Stimulated activated CD4-positive, alpha-beta T cell treated with anti-CD3 and anti-CD28 coated beads, Interleukin-12 subunit alpha, Interleukin-12 subunit beta, amount 100 ng/mL, for 48 hours (primary cell): ENCODE measurements around the gene LGI4.

ENCODE experiments used
- DNase-seq, 3 donors: peaks; one replicate each; pipeline ENCODE4 v3.0.0-alpha.2; 2020; ENCODE audit warnings: low read depth in 2 of 3, low spot score in 1 of 3

Gene LGI4

DNA sequence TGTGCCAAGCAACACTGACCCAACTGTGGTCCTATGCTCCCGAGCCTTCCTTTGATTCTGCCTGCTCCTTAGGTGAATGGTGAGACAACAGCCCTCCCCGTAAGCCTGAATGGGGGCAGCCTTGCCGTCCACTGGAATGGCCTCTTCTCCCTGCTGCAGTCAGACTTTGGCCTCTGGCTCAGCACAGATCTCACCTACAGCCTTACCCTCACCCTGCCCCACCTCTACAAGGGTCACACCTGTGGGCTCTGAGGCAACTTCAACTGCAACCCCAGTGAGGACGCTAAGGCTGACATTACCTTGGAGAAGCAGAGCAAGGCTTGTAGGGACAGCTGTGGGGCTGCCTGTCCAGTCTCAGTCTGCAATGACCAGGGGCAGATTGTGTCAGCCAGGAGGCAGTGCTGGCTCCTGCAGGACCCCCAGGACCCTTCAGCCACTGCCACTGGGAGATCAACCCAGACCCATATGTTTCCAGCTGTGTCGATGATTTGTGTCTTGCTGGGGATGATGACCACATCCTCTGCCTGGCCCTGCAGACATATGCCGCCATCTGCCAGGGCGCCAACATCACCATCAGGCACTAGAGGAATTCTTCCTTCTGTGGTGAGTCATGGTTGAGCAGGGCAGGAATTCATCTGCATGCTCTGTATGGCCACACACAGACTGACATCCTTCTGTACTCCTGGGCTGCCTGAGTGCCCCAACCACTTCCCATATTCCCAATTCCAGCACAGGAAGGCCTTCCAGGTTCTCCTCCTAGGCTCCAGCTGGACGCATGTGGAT, 46.5 kb downstream of the LGI4 start:
- DNase-seq, result no peak

- no peak for DNase-seq
These were observed 47.5 kb downstream of the LGI4 start for GRCh38 chr19:35087393-35087792.

GRCh38 chr19:35086455-35086854, 48.4 kb downstream of the LGI4 start:
- DNase-seq, result no peak

GRCh38 chr19:35085947-35086346, 48.9 kb downstream of the LGI4 start:
- DNase-seq, result no peak

DNA sequence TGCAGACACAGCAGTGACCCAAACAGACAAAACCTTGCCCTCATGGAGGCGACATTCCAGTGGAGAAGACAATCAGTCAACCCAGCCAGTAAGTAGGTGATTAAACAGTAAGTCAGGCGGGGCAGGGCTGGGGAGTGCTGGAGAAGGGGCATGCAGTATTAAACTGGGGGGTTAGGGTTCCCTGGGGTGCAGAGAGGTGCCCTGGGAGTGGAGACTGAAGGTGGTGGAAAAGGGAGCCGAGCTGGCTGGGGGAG, 50.4 kb downstream of the LGI4 start:
- DNase-seq, result no peak

- no peak for DNase-seq
These were observed 51.0 kb downstream of the LGI4 start for GRCh38 chr19:35083691-35084508.

DNA sequence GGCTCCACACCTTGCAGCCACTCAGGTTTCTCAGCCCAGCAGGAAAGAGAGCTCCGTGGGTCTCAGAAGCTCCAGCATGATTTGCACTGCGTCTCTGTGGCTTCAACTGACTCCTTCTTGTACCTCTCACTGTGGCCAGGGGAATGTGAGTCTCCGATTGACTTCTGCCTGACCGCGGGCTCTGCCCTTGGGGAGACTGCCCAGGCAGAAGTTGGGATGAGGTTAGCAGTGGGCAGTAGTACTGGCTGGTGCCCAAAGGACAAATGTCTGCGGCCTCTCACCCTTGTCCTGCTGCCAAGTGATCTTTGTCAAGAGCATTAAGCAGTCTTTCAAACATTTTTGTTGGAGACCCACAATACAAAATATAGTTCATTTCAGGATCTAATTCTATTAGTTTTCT, 53.7 kb downstream of the LGI4 start:
- no peak for DNase-seq

DNA sequence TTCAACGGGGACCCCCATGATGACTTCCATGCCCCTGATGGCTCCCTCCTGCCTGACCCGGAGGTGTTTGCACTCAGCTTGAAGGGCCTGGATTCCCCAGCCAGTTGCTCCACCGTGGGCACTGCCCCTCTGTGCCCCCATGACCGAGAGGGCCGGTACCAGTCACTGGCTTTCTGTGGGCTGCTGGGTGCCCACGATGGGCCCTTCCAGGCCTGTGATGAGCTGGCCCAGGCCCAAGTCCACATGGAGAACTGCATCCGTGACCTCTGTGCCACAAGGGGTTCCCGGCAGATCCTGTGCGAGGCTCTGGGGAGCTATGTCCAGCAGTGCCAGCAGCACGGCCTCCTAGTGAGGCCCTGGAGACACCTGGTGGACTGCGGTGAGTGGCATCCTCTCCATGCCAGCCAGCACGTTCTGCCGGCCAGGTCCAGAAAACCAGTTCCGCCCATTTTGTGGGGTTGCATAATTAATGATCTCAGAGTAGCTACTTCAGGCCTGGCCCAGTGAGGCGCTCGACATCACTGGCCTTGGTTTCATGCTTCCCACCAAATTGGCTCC, 54.2 kb downstream of the LGI4 start:
- DNase-seq, result no peak

GRCh38 chr19:35079826-35080225, 55.0 kb downstream of the LGI4 start:
- DNase-seq, result no peak

- DNase-seq, result no peak
These were observed 57.2 kb downstream of the LGI4 start for GRCh38 chr19:35077411-35078223.

DNA sequence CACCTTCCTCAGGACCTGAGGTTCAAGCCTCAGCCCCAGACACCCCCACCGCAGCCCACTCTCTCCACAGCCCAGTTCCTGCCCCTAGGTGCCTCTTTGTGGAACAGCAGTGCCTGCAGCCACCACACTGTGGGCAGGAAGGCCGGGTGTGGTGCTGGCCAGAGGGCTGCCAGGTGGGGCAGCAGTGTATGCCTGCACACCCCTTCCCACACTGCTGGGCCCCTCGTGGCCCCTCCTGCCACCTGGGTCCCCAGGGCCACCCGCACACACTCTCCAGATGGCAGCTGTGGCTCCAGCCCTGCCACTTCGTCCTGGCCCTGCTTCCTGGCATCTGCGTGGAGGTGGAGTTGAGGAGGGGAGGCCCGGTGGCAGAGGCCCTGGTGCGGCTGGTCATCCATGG, 58.2 kb downstream of the LGI4 start:
- DNase-seq, result no peak

DNA sequence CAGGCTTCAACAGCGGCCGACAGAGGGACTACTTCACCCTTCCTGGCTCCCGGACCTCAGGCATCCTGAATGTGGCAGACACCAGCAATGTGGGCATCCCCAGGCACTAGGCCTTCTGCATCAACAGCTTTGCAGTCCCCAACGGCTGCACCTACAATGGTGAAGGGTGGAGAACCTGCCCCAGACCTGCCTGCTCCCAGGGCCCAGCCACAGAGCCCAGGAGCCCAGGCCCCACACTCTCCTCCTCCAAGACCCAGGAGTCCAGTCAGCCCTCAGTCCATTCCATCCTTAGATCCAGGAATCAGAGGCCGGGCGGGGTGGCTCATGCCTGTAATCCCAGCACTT, 58.9 kb downstream of the LGI4 start:
- no peak for DNase-seq

GRCh38 chr19:35075202-35076025, 59.4 kb downstream of the LGI4 start:
- DNase-seq, result no peak
